GM18868 (cell line): ENCODE measurements around the gene TMEM200B.
"Not testable (repeated sequence)": the region's sequence is repeated elsewhere in the genome, so short reads cannot be mapped to it uniquely, and the experiment has no call there.

Experiments used
- ATAC-seq: cut with Tn5 transposase; IDR thresholded peaks from one replicate; pipeline ENCODE4 v1.9.1; 2021; ENCODE audit warnings: mild to moderate bottlenecking, moderate library complexity; ENCODE audit not compliant: unreplicated experiment

The TMEM200B gene

GRCh38 chr1:29123887-29124365, at the start of gene TMEM200B:
TSS of gene TMEM200B (minus strand) at chr1:29123903. CDS start at chr1:29121828, 2,075 bp downstream.
- no peak for ATAC-seq

- ATAC-seq, result no peak
Measured at GRCh38 chr1:29172415-29172939, 48.8 kb upstream of the TMEM200B start.

- ATAC-seq, result no peak
Measured at GRCh38 chr1:29171521-29171920, 47.8 kb upstream of the TMEM200B start.

DNA sequence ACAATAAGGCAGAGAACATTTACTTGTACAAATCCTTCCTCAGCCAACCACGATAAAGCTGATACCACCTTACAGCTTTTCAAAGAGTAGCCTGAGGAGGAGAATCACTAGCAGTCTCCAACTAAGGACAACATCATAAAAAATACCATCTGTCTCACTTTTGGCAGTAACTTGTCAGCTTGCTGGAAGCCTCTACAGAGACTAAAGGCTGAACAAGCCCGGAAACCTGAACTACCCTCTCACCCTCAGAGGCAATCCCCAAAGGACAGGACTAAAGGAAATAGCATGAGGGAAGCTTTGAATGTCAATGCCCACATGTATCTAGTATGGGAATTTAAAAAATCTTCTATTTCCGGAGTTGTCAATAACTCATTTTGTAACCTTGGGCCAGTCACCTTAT, 47.4 kb upstream of the TMEM200B start:
- no peak for ATAC-seq

DNA sequence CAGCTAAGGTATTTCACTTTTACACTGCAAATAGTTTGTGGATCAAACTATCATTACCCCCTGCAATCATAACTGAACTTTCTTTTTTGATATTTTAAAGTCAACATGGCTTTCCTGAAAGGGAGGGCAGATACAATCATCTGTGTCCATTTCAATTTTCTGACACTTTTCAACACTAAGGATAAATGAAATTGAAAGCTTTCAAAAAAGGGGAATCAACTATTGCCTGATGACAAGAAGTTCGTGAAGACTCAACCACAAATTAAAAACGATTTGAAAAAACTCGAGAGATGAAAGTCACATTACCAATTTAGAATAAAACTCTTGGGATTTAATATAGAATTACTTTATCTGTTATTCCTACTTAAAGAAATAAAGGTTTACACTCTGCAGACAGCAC, 46.3 kb upstream of the TMEM200B start:
- no peak for ATAC-seq

DNA sequence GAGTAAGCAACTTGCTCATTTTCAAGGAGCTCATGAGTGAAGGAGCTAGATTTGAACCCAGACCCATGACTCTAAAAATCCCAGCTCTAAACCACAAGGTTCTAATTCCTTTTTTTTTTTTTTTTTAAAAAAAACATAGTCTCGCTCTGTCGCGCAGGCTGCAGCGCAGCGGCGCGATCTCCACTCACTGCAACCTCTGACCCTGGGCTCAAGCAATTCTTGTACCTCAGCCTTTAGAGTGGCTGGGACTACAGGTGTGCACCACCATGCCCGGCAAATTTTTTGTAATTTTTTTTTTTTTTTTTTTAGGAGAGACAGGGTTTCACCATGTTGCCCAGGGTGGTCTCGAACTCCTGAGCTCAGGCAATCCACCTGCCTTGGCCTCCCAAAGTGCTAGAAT, 44.2 kb upstream of the TMEM200B start:
- ATAC-seq, result no peak

DNA sequence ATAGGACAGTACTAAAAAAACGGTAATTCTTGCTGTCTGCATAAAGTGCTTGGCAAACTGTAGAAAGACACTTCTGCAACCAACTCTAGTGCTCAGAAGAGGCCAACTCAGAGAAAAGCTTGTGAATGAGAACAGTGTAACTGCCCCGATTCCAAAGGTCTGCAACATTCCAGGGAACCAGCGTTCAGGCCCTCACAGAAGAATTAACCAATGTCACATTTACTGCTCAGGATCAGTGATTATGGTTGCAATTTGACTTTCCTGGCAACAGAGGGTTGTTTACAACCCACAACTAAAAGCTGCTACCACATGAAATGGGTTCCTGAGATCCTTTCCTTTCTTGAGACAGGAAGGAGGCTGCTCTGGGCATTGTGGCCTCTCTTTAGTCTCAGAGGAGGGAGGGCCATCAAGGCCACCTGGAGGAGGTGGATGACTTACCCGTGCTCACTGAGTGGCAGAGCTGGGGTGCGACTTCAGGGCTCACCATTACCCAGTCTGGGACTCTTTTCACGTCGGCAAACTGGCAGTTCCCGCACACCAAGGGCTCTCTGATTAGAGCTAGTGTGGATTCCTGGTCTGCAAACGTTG, 42.7 kb upstream of the TMEM200B start:
- no peak for ATAC-seq

GRCh38 chr1:29164588-29164987, 40.9 kb upstream of the TMEM200B start:
- ATAC-seq, result no peak

DNA sequence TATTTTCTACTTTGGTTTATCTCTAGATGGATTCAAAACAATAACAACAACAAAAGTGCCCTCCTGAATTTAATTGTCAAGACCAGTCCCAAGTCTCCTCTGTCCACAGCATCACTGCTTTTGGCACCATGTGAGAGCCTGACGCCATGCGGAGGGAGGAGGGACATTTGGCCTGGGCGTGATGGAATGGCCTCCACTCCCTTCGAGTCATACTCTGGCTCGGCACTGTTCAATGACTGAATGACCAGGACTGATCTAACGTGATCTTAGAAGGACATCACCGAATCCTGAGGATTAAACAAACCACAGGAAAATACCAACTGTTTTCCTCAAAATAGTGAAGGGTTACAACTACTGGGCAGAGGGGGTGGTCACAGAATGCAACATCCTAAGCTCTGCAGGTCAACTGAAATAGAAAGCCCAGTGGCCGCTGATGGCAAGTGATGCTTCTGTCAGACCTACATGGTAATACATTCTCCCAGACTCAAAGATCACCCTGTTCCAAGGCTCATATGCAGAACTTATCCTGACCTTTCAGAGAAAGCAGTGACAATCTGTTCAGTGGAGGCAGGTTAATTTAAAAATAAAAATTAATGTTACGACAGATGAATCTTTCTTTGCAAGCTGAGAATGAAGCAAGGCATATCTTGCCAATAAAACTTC, 38.9 kb upstream of the TMEM200B start:
- no peak for ATAC-seq

GRCh38 chr1:29162025-29162424, 38.3 kb upstream of the TMEM200B start:
- ATAC-seq, result no peak

DNA sequence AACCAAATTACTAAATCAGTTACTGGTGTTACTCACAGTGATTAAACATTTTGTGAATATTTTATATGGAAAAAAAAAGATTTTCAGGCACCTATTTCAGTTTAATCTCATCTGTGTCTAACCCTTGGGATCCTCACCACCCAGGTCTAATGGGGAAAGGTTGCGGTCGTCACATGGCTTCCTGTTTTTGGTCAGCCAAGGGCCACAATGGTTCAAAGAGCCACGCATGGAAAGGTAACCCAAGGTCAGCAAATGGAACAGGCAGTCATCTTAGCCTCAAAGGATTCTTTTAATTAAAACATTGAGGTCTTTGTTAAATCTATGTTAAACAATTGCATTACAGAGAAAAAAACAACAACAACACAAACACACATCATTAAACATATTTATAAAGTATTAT, 36.1 kb upstream of the TMEM200B start:
- ATAC-seq, result no peak

- no peak for ATAC-seq
Measured at GRCh38 chr1:29157269-29157601, 33.5 kb upstream of the TMEM200B start.

- ATAC-seq, result no peak
Measured at GRCh38 chr1:29156543-29157268, 33.0 kb upstream of the TMEM200B start.

GRCh38 chr1:29152046-29152805, 28.5 kb upstream of the TMEM200B start:
- no peak for ATAC-seq

DNA sequence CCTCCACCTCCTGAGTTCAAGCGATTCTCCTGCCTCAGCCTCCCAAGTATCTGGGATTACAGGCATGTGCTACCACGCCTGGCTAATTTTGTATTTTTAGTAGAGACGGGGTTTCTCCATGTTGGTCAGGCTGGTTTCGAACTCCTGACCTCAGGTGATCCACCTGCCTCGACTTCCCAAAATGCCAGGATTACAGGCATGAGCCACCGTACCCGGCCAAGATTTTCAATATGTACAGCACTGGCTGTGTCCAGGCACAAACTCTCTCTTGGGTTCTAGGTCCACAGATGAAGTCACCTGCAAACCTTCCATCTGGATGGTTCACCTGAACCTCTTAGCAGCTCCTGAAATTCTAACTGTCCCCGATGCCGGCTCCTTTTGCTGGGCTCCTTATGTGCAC, 26.6 kb upstream of the TMEM200B start:
- not testable (repeated sequence) for ATAC-seq

DNA sequence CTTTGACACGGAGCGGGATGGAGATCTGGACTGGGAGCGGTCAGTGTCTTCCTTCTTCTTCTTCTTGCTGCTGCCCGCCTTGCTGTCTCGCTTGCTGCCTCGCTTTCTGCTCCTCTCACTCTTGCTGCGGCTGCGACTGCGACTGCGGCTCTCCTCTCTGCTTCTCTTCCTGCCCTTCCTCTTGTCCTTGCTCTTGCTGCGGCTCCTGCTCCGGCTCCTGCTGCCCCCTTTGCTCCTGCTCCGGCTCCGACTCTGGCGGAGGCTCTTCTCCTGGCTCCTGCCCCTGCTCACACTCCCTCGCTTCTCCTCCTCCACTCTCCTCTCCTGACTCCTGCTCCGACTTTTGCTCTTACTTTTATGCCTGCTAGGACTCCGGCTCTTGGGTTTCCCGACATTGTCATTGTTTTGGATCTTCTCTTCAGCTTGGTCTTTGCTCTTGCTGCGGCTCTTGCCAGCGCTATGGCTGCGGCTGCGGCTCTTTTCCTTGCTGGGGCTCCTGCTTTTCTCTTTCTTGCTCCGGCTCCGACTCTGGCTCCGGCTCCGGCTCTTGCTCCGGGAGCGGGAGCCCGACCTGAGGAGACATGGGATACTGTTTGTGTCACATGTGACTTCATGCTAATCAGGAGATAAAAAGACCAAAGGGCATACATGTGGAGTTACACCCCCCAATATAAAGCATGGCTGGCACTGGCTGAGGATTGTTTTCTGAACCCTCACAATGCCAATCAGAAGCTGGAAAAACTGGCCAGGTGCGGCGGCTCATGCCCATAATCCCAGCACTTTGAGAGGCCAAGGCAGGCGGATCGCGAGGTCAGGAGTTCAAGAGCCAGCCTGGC, 25.2 kb upstream of the TMEM200B start:
- ATAC-seq, result no peak

- ATAC-seq, result no peak
Measured at GRCh38 chr1:29145739-29146437, 22.2 kb upstream of the TMEM200B start.

DNA sequence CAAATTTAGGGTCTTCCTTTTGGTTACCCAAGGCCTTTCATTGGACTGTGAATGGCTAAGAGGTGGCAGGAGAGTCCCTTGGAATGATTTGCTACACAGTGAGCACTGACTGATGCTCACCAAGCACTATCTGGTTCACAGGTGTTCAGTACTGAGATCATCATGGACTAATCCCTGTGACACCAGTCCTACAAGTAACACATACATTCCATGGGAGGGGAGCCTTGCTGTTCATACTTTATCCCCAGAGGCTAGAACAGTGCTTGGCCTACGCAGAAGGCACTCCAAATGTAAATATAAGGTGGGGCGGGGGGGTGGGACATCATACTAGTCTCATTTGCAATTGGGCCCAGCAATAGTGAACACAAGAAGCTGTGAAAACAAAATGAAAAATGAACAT, 20.5 kb upstream of the TMEM200B start:
- ATAC-seq, result no peak

DNA sequence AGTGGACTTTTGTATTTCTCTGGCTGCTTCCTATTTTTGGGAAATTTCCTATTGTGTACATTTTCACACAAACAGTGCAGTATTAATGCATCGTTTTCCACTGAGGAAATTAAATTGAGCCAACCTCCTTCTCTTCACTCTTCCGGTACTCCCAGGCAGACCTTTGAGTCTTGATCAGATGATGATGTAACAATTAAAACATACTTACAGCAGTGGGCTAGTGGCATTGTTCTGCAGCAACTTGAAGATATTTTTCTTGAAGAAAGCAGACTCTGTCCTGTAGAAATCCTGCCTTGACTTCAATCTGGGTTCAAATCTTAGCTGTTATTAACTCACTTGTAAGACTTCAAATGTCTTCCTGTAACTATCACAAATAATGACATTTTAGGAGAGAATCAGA, 19.0 kb upstream of the TMEM200B start:
- no peak for ATAC-seq
